ENCODE data around the gene TTC39B.

The TTC39B gene

DNA sequence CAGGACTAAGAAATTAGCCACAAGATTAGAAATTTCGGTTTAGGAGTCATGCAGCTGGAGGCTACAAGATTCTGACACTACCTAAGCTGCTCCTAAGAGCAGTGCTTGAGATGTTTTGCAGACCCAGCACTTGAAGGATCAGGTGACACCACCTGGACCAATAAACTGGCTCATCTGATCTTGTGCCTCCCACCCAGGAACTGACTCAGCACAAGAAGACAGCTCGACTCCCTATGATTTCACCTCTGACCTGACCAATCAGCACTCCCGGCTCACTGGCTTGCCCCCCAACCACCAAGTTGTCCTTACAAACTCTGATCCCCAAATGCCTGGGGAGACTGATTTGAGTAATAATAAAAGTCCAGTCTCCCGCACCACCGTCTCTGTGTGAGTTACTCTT, 170.4 kb downstream of the TTC39B start:
- no peak overlapping the region for H2BK15ac ChIP-seq (ENCODE audit: low read depth, poor library complexity, severe bottlenecking)
- no peak overlapping the region for H2AFZ ChIP-seq (ENCODE audit: low read depth, low read length)
- no peak overlapping the region for H4K91ac ChIP-seq (ENCODE audit: low read length)
- no peak overlapping the region for H2BK120ac ChIP-seq (ENCODE audit: low read depth, low read length)
- H3K4me2 ChIP-seq (ENCODE audit: low read length, poor library complexity, severe bottlenecking), result no peak overlapping the region
- no peak overlapping the region for H3K18ac ChIP-seq (ENCODE audit: low read depth in 1 of 2, low read length in 2 of 2)
- H3K9ac ChIP-seq (ENCODE audit: low read length), result no peak overlapping the region
- no peaks in the 10 kb centered on the region for H3K79me1 ChIP-seq (replicated peaks; ENCODE audit: low read length, poor library complexity, severe bottlenecking)
- no peak overlapping the region for H2BK5ac ChIP-seq (ENCODE audit: low read depth, low read length, poor library complexity, severe bottlenecking)
- no peak overlapping the region for H4K8ac ChIP-seq (ENCODE audit: low read length)
- DNase-seq, result peak; percentile 18
- no peak overlapping the region for H3K23ac ChIP-seq (ENCODE audit: low read length in 2 of 2)
- no peaks in the 10 kb centered on the region for H3K36me3 ChIP-seq (ENCODE audit: control insufficient read depth in 1 of 2, insufficient read depth in 2 of 2, low read depth in 1 of 2, low read length in 2 of 2)
- no peak overlapping the region for H3K27ac ChIP-seq (ENCODE audit: low read length, poor library complexity, severe bottlenecking)
- peak overlapping the region in 1 of 2 experiments; percentile 47 for H3K4ac ChIP-seq (ENCODE audit: low read depth in 1 of 2, low read length in 2 of 2)
- peaks cover 2% of the 10 kb centered on the region for H3K4me1 ChIP-seq (ENCODE audit: control insufficient read depth, insufficient read depth, low read depth, low read length)
- WGBS, result 78% methylated on average over 5 of the region's 5 CpGs
- H3K14ac ChIP-seq (ENCODE audit: low read length in 2 of 2), result no peak overlapping the region
- no peak overlapping the region for H3K4me3 ChIP-seq (ENCODE audit: insufficient read depth in 1 of 2, low read depth in 1 of 2, low read length in 2 of 2)
- peaks cover 0 to under 1% of the 10 kb centered on the region in 2 experiments for H3K27me3 ChIP-seq (ENCODE audit: control insufficient read depth in 1 of 2, insufficient read depth in 1 of 2, low read length in 2 of 2)
- H2BK12ac ChIP-seq (ENCODE audit: low read length in 2 of 2), result peak overlapping the region in 1 of 2 experiments; percentile 11
- no peak overlapping the region for H2AK5ac ChIP-seq (ENCODE audit: low read length, severe bottlenecking)
- no peaks in the 10 kb centered on the region for H3K9me3 ChIP-seq (ENCODE audit: control insufficient read depth, low read length)

DNA sequence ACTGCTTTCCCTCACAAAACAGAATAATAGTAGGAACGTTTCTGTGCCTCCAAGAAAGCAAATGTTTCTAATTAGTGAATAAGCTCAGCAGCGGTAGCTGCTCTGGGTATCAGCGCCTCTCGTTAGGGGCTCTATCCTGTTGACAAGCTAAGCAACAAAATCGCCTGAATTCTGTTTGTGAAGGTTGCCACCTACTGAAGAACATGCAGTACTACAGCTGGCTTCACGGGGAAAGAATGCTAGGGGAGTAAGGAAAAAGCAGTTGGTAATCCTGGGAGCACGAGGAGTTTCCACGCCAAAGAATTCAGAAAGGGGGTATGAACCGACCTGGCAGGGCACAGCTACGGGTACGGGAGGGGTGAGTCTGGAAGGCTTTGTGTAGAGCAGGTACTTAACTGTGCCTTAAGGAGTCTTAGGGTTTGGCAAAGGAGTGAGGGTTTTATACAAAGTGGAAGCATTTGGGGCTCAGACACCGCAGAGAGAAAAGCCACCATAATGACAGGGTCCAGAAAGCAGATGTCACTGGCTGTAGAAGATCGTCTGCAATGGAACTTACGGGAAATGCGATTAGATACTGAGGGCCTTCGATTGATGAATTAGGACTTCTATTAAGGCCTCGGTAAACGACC, 171.7 kb downstream of the TTC39B start:
- Histone ChIP-seq H3K4me1 (ENCODE audit: control insufficient read depth, insufficient read depth, low read depth, low read length) (peaks cover 2% of the 10 kb centered on the region), H3K9ac (ENCODE audit: low read length) (peak overlapping the region; percentile 74), H2BK120ac (ENCODE audit: low read depth, low read length) (no peak overlapping the region), H2BK15ac (ENCODE audit: low read depth, poor library complexity, severe bottlenecking) (peak overlapping the region; percentile 84), H3K4me2 (ENCODE audit: low read length, poor library complexity, severe bottlenecking) (peak overlapping the region; percentile 77), H3K9me3 (ENCODE audit: control insufficient read depth, low read length) (no peaks in the 10 kb centered on the region), H3K18ac (ENCODE audit: low read depth in 1 of 2, low read length in 2 of 2) (peak overlapping the region; percentile 60 to 89), H3K4ac (ENCODE audit: low read depth in 1 of 2, low read length in 2 of 2) (peak overlapping the region in 1 of 2 experiments; percentile 90), H2BK12ac (ENCODE audit: low read length in 2 of 2) (peak overlapping the region; percentile 84 to 98), H2AK5ac (ENCODE audit: low read length, severe bottlenecking) (no peak overlapping the region), H3K4me3 (ENCODE audit: insufficient read depth in 1 of 2, low read depth in 1 of 2, low read length in 2 of 2) (peak overlapping the region in 1 of 2 experiments; percentile 60), H2AFZ (ENCODE audit: low read depth, low read length) (peak overlapping the region; percentile 97), H3K36me3 (ENCODE audit: control insufficient read depth in 1 of 2, insufficient read depth in 2 of 2, low read depth in 1 of 2, low read length in 2 of 2) (no peaks in the 10 kb centered on the region), H3K14ac (ENCODE audit: low read length in 2 of 2) (peak overlapping the region in 1 of 2 experiments; percentile 77), H3K27me3 (ENCODE audit: control insufficient read depth in 1 of 2, insufficient read depth in 1 of 2, low read length in 2 of 2) (no peaks in the 10 kb centered on the region), H2BK5ac (ENCODE audit: low read depth, low read length, poor library complexity, severe bottlenecking) (no peak overlapping the region), H3K23ac (ENCODE audit: low read length in 2 of 2) (no peak overlapping the region), H3K27ac (ENCODE audit: low read length, poor library complexity, severe bottlenecking) (no peak overlapping the region), H4K91ac (ENCODE audit: low read length) (peak overlapping the region; percentile 93), H4K8ac (ENCODE audit: low read length) (peak overlapping the region; percentile 83), H3K79me1 (replicated peaks; ENCODE audit: low read length, poor library complexity, severe bottlenecking) (no peaks in the 10 kb centered on the region)
- peak; percentile 81 for DNase-seq
- 34% methylated on average over 18 of the region's 18 CpGs for WGBS

DNA sequence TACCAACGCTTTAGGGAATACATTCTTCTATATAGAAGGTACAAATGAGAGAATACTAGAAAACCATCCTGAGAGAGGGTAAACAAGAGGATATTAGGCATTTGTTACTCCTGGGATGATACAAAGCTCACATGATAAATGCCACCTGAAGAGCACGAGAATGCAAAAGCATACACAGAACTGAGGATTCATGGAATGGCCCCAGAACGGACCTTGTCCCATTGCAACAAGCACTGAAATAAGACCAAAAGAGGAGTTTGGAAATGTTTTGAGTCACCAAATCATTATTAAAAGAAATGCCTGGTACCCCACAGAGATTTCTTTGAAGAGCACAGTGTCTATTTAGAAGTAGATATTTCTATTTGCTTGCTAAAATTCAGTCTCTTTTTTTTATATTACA, 173.5 kb downstream of the TTC39B start:
- H3K23ac ChIP-seq (ENCODE audit: low read length in 2 of 2), result no peak overlapping the region
- H3K9ac ChIP-seq (ENCODE audit: low read length), result no peak overlapping the region
- H3K4ac ChIP-seq (ENCODE audit: low read depth in 1 of 2, low read length in 2 of 2), result no peak overlapping the region
- H4K91ac ChIP-seq (ENCODE audit: low read length), result no peak overlapping the region
- peaks cover 2% of the 10 kb centered on the region for H3K4me1 ChIP-seq (ENCODE audit: control insufficient read depth, insufficient read depth, low read depth, low read length)
- no peak overlapping the region for H3K4me3 ChIP-seq (ENCODE audit: insufficient read depth in 1 of 2, low read depth in 1 of 2, low read length in 2 of 2)
- H2BK15ac ChIP-seq (ENCODE audit: low read depth, poor library complexity, severe bottlenecking), result no peak overlapping the region
- WGBS, result 87% methylated on average over 3 of the region's 3 CpGs
- H4K8ac ChIP-seq (ENCODE audit: low read length), result no peak overlapping the region
- no peak overlapping the region for H2AK5ac ChIP-seq (ENCODE audit: low read length, severe bottlenecking)
- no peak overlapping the region for H3K27ac ChIP-seq (ENCODE audit: low read length, poor library complexity, severe bottlenecking)
- H2BK12ac ChIP-seq (ENCODE audit: low read length in 2 of 2), result no peak overlapping the region
- no peaks in the 10 kb centered on the region for H3K9me3 ChIP-seq (ENCODE audit: control insufficient read depth, low read length)
- H3K79me1 ChIP-seq (replicated peaks; ENCODE audit: low read length, poor library complexity, severe bottlenecking), result no peaks in the 10 kb centered on the region
- H2AFZ ChIP-seq (ENCODE audit: low read depth, low read length), result no peak overlapping the region
- no peaks in the 10 kb centered on the region for H3K27me3 ChIP-seq (ENCODE audit: control insufficient read depth in 1 of 2, insufficient read depth in 1 of 2, low read length in 2 of 2)
- no peak overlapping the region for H3K14ac ChIP-seq (ENCODE audit: low read length in 2 of 2)
- no peak for DNase-seq
- no peak overlapping the region for H2BK120ac ChIP-seq (ENCODE audit: low read depth, low read length)
- H2BK5ac ChIP-seq (ENCODE audit: low read depth, low read length, poor library complexity, severe bottlenecking), result no peak overlapping the region
- H3K4me2 ChIP-seq (ENCODE audit: low read length, poor library complexity, severe bottlenecking), result no peak overlapping the region
- no peak overlapping the region for H3K18ac ChIP-seq (ENCODE audit: low read depth in 1 of 2, low read length in 2 of 2)
- H3K36me3 ChIP-seq (ENCODE audit: control insufficient read depth in 1 of 2, insufficient read depth in 2 of 2, low read depth in 1 of 2, low read length in 2 of 2), result no peaks in the 10 kb centered on the region

DNA sequence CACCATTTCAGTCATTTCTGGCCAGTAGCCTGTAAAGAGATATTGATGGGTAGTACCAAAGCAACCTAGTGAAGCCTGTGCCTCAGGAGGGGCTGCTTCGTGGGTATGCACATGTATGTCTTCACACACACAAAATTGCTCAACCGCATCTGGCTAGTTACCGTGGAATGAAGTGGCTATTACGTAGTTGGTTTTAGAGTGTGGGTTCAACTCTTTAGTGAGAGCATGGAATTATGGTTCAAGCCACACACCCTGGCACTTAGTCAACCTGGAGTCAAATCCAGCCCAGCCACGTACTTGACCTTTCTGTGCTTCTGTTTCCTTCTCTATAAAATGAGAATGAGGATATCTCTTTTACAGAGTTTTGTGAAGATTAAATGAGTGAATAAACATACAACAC, 174.9 kb downstream of the TTC39B start:
- Histone ChIP-seq H3K4me2 (ENCODE audit: low read length, poor library complexity, severe bottlenecking) (no peak overlapping the region), H2AK5ac (ENCODE audit: low read length, severe bottlenecking) (no peak overlapping the region), H3K23ac (ENCODE audit: low read length in 2 of 2) (no peak overlapping the region), H3K79me1 (replicated peaks; ENCODE audit: low read length, poor library complexity, severe bottlenecking) (no peaks in the 10 kb centered on the region), H3K36me3 (ENCODE audit: control insufficient read depth in 1 of 2, insufficient read depth in 2 of 2, low read depth in 1 of 2, low read length in 2 of 2) (no peaks in the 10 kb centered on the region), H3K27ac (ENCODE audit: low read length, poor library complexity, severe bottlenecking) (no peak overlapping the region), H3K9ac (ENCODE audit: low read length) (no peak overlapping the region), H3K4ac (ENCODE audit: low read depth in 1 of 2, low read length in 2 of 2) (no peak overlapping the region), H3K9me3 (ENCODE audit: control insufficient read depth, low read length) (no peaks in the 10 kb centered on the region), H3K4me3 (ENCODE audit: insufficient read depth in 1 of 2, low read depth in 1 of 2, low read length in 2 of 2) (no peak overlapping the region), H2BK15ac (ENCODE audit: low read depth, poor library complexity, severe bottlenecking) (peak overlapping the region; percentile 2), H3K14ac (ENCODE audit: low read length in 2 of 2) (no peak overlapping the region), H3K18ac (ENCODE audit: low read depth in 1 of 2, low read length in 2 of 2) (no peak overlapping the region), H3K27me3 (ENCODE audit: control insufficient read depth in 1 of 2, insufficient read depth in 1 of 2, low read length in 2 of 2) (peaks cover under 1 to 1% of the 10 kb centered on the region in 2 experiments), H3K4me1 (ENCODE audit: control insufficient read depth, insufficient read depth, low read depth, low read length) (peaks cover 2% of the 10 kb centered on the region), H2AFZ (ENCODE audit: low read depth, low read length) (no peak overlapping the region), H2BK5ac (ENCODE audit: low read depth, low read length, poor library complexity, severe bottlenecking) (no peak overlapping the region), H4K8ac (ENCODE audit: low read length) (no peak overlapping the region), H2BK12ac (ENCODE audit: low read length in 2 of 2) (no peak overlapping the region), H2BK120ac (ENCODE audit: low read depth, low read length) (no peak overlapping the region), H4K91ac (ENCODE audit: low read length) (no peak overlapping the region)
- DNase-seq, result peak; percentile 17
- WGBS, result 83% methylated on average over 4 of the region's 5 CpGs
